Measurements from ENCODE around the gene GEMIN7. TPM values are rescaled to one million over a fixed set of nuclear protein-coding genes. Genes with fewer than 3 reads are reported as not detected.

GEMIN7 gene
- total and polyA plus RNA-seq, 12 donors, result 4.0 to 29.0 (median 16.3) TPM

- H3K27ac ChIP-seq, result no peak overlapping the region
- no peak overlapping the region for H3K4me3 ChIP-seq
- DNase-seq, result peak; percentile 52 to 84 (median 73)
- WGBS, 4 donors, result 56 to 73% (median 64%) methylated on average over 7 to 13 of the region's 13 CpGs
- no peaks in the 10 kb centered on the region for H3K9me3 ChIP-seq (replicated peaks in 1 of 3)
- no peak for TF ChIP-seq POLR2A (IDR thresholded peaks at IDR 0.05)
- TF ChIP-seq, protein P1, sequence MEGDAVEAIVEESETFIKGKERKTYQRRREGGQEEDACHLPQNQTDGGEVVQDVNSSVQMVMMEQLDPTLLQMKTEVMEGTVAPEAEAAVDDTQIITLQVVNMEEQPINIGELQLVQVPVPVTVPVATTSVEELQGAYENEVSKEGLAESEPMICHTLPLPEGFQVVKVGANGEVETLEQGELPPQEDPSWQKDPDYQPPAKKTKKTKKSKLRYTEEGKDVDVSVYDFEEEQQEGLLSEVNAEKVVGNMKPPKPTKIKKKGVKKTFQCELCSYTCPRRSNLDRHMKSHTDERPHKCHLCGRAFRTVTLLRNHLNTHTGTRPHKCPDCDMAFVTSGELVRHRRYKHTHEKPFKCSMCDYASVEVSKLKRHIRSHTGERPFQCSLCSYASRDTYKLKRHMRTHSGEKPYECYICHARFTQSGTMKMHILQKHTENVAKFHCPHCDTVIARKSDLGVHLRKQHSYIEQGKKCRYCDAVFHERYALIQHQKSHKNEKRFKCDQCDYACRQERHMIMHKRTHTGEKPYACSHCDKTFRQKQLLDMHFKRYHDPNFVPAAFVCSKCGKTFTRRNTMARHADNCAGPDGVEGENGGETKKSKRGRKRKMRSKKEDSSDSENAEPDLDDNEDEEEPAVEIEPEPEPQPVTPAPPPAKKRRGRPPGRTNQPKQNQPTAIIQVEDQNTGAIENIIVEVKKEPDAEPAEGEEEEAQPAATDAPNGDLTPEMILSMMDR (IDR thresholded peaks at IDR 0.05), result no peak
- no peaks in the 10 kb centered on the region for H3K4me1 ChIP-seq (replicated peaks in 1 of 2)
- H3K27me3 ChIP-seq, result no peaks in the 10 kb centered on the region
- H3K36me3 ChIP-seq (replicated peaks in 1 of 2), result peaks cover 0 to 72% of the 10 kb centered on the region in 2 donors
- intact Hi-C loops (cut with DNase I), result loop anchor here (5.0 to 10.0 kb wide), 2 partner anchors 164 to 167 kb away; partner anchors contain the start of gene APOE (in 1 of the 2)
Observed at GRCh38 chr19:45069056-45069455, 10.0 kb upstream of the GEMIN7 start.

GRCh38 chr19:45070214-45070613 lies 8.8 kb upstream of the GEMIN7 start:
- intact Hi-C loops (cut with DNase I), result no loop called here
- Histone ChIP-seq H3K9me3 (replicated peaks in 1 of 3) (no peaks in the 10 kb centered on the region), H3K27me3 (no peaks in the 10 kb centered on the region), H3K4me1 (replicated peaks in 1 of 2) (no peaks in the 10 kb centered on the region), H3K4me3 (no peak overlapping the region), H3K27ac (no peak overlapping the region), H3K36me3 (replicated peaks in 1 of 2) (peaks cover 0 to 62% of the 10 kb centered on the region in 2 donors)
- no peak for TF ChIP-seq POLR2A (IDR thresholded peaks at IDR 0.05)
- TF ChIP-seq, protein P1 (IDR thresholded peaks at IDR 0.05), result no peak
- no peak for DNase-seq
- 83 to 88% (median 85%) methylated on average over 4 to 6 of the region's 6 CpGs for WGBS, 4 donors

GRCh38 chr19:45070861-45071544 lies 8.1 kb upstream of the GEMIN7 start:
- intact Hi-C loops (cut with DNase I), result no loop called here
- Histone ChIP-seq H3K4me3 (no peak overlapping the region), H3K36me3 (replicated peaks in 1 of 2) (peaks cover 0 to 57% of the 10 kb centered on the region in 2 donors), H3K9me3 (replicated peaks in 1 of 3) (no peaks in the 10 kb centered on the region), H3K27ac (no peak overlapping the region), H3K4me1 (replicated peaks in 1 of 2) (peaks cover 0 to 2% of the 10 kb centered on the region in 2 donors), H3K27me3 (no peaks in the 10 kb centered on the region)
- TF ChIP-seq POLR2A (IDR thresholded peaks at IDR 0.05), result no peak
- TF ChIP-seq, protein P1 (IDR thresholded peaks at IDR 0.05), result no peak
- DNase-seq, result no peak
- 87 to 92% (median 92%) methylated on average over 8 to 19 of the region's 19 CpGs for WGBS, 4 donors

DNA sequence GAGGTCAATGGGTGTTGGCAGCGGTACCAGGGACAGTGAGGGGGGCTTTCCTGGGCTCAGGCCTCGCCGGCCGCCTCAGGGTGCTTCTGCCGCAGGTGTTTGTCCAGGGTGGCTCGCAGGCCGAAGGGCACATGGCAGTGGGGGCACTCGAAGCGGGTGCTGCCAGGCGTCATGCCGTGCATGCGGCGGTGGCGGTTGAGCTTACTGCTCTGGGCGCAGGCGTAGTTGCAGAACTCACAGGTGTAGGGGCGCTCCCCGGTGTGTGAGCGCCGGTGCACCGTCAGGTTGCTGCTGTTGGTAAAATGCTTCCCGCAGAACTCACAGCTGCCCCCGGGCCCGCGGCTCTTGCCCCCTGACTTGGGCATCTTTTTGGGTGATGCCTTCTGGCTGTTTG lies 7.5 kb upstream of the GEMIN7 start:
- no peaks in the 10 kb centered on the region for H3K9me3 ChIP-seq (replicated peaks in 1 of 3)
- peaks cover 0 to 54% of the 10 kb centered on the region in 2 donors for H3K36me3 ChIP-seq (replicated peaks in 1 of 2)

More for the DNA sequence above, 7.5 kb upstream of the GEMIN7 start:
- H3K27me3 ChIP-seq, result no peaks in the 10 kb centered on the region
- H3K4me3 ChIP-seq, result no peak overlapping the region
- no peak for TF ChIP-seq POLR2A (IDR thresholded peaks at IDR 0.05)
- TF ChIP-seq, protein P1 (IDR thresholded peaks at IDR 0.05), result no peak
- H3K27ac ChIP-seq, result no peak overlapping the region
- intact Hi-C loops (cut with DNase I), result no loop called here
- 93 to 96% (median 95%) methylated on average over 18 to 25 of the region's 25 CpGs for WGBS, 4 donors
- DNase-seq, result no peak
- peaks cover 2 to 7% of the 10 kb centered on the region in 2 donors for H3K4me1 ChIP-seq (replicated peaks in 1 of 2)

Data from adrenal gland (tissue), 12 donors.